ENCODE data around the gene WNK3.

WNK3 gene

GRCh38 chrX:54181202-54181953 lies 176.5 kb downstream of the WNK3 start:
- no peak for TF ChIP-seq CTCF (IDR thresholded peaks at IDR 0.05; ENCODE audit: low read depth, low read length, missing control alignments)
- Histone ChIP-seq H3K27me3 (replicated peaks) (no peaks in the 10 kb centered on the region), H3K4me3 (ENCODE audit: low read depth, low read length) (peak overlapping the region; percentile 67), H3K27ac (peak overlapping the region; percentile 8), H3K36me3 (replicated peaks) (no peaks in the 10 kb centered on the region)
- no peak for DNase-seq
- in situ Hi-C loops (cut with HindIII; ENCODE audit: low pct_ligation_motif_present, low sequenced_read_pairs) = no loop called here

GRCh38 chrX:54180403-54180802 lies 177.4 kb downstream of the WNK3 start:
- Histone ChIP-seq H3K27me3 (replicated peaks) (no peaks in the 10 kb centered on the region), H3K27ac (no peak overlapping the region)

GRCh38 chrX:54178100-54178940 lies 179.5 kb downstream of the WNK3 start:
- TF ChIP-seq CTCF (IDR thresholded peaks at IDR 0.05; ENCODE audit: low read depth, low read length, missing control alignments) = no peak
- Histone ChIP-seq H3K4me3 (ENCODE audit: low read depth, low read length) (no peak overlapping the region), H3K27ac (peak overlapping the region; percentile 21), H3K27me3 (replicated peaks) (no peaks in the 10 kb centered on the region), H3K36me3 (replicated peaks) (no peaks in the 10 kb centered on the region)
- in situ Hi-C loops (cut with HindIII; ENCODE audit: low pct_ligation_motif_present, low sequenced_read_pairs) = no loop called here
- peak; percentile 43 for DNase-seq

More at GRCh38 chrX:54180403-54180802, 177.4 kb downstream of the WNK3 start:
- H3K4me3 ChIP-seq (ENCODE audit: low read depth, low read length) = peak overlapping the region; percentile 67
- no peak for DNase-seq
- H3K36me3 ChIP-seq (replicated peaks) = no peaks in the 10 kb centered on the region
- no peak for TF ChIP-seq CTCF (IDR thresholded peaks at IDR 0.05; ENCODE audit: low read depth, low read length, missing control alignments)
- in situ Hi-C loops (cut with HindIII; ENCODE audit: low pct_ligation_motif_present, low sequenced_read_pairs) = no loop called here

- H3K27me3 ChIP-seq (replicated peaks) = no peaks in the 10 kb centered on the region
- H3K27ac ChIP-seq = no peak overlapping the region
- no peaks in the 10 kb centered on the region for H3K36me3 ChIP-seq (replicated peaks)
- no peak for DNase-seq
- H3K4me3 ChIP-seq (ENCODE audit: low read depth, low read length) = no peak overlapping the region
- in situ Hi-C loops (cut with HindIII; ENCODE audit: low pct_ligation_motif_present, low sequenced_read_pairs) = no loop called here
- no peak for TF ChIP-seq CTCF (IDR thresholded peaks at IDR 0.05; ENCODE audit: low read depth, low read length, missing control alignments)
Observed at GRCh38 chrX:54177306-54177705, 180.5 kb downstream of the WNK3 start.

- no peak overlapping the region for H3K4me3 ChIP-seq (ENCODE audit: low read depth, low read length)
- DNase-seq = no peak
- no peaks in the 10 kb centered on the region for H3K27me3 ChIP-seq (replicated peaks)
- in situ Hi-C loops (cut with HindIII; ENCODE audit: low pct_ligation_motif_present, low sequenced_read_pairs) = no loop called here
- no peak for TF ChIP-seq CTCF (IDR thresholded peaks at IDR 0.05; ENCODE audit: low read depth, low read length, missing control alignments)
- no peaks in the 10 kb centered on the region for H3K36me3 ChIP-seq (replicated peaks)
- no peak overlapping the region for H3K27ac ChIP-seq
Observed at GRCh38 chrX:54173791-54174190, 184.1 kb downstream of the WNK3 start.
